Measurements from ENCODE around the gene SIL1.
"Not testable (repeated sequence)": the region's sequence is repeated elsewhere in the genome, so short reads cannot be mapped to it uniquely, and the experiment has no call there.

The SIL1 gene

DNA sequence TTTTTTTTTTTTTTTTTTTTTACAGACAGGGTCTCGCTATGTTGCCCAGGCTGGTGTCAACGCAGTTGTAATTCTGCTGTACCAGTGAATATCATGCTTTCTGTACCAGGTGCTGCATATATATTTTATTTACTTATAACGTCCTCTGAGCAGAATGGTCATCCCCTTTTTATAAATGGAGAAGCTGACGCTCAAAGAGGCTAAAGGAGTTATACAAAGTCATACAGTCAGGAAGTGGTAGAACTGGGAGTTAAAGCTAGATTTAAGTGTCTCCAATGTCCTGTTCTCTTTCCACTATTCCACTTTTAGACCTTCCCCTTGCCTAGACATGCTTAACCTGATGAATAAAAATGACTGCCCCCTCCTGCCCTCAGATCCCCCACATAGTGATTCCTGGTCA, 1.2 kb upstream of the SIL1 start:
- DNase-seq (ENCODE audit: low spot score) = no peak

DNA sequence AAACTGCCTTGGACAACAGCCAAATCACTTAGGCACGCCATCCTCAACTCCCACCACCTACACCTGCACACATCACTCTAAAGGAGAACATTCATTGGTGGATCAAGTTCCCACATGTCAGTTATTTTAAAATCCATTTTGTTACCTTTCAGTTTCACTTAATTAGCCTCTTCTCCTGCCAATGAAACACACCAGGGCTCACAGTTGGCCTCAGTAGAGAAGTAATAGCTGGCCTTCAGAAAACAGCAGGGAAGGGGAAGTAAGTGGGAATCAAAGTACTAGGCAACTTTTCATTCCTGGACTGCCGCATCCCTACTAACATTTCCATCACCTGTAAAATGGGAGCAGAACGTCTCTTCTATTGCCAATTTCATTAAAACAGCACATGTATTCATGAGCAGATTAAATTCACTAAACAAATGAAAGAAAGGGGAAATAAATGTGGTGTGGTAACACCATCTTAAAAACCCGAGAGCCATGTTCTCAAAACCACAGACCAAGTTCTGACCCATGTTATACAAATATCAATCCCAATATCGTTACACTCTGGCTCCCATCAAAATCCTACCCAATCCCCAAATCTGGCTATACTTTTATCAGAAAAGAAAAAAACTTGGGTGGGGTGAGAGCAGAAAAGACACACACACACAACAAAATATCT, 1.7 kb downstream of the SIL1 start:
- DNase-seq (ENCODE audit: low spot score) = no peak

DNA sequence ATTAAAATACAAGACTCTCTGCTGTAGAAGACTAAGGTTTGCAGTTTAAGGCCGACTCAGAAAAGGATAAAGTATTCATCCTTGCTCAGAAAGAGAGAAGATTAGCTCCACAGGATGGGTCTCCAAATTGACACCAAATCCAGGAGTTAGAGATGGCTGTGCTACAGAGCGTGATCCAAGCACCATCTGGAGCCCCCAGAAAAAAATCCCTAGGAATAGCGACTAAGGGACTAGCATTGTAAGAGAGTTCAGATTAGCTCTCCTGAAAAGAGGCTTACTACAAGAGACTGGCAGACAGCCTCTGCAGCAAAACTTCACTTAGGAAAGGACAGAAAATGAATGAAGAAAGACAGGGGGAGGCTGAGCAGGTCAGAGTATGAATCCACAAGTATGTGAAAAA, 3.7 kb downstream of the SIL1 start:
- DNase-seq (ENCODE audit: low spot score) = no peak

DNA sequence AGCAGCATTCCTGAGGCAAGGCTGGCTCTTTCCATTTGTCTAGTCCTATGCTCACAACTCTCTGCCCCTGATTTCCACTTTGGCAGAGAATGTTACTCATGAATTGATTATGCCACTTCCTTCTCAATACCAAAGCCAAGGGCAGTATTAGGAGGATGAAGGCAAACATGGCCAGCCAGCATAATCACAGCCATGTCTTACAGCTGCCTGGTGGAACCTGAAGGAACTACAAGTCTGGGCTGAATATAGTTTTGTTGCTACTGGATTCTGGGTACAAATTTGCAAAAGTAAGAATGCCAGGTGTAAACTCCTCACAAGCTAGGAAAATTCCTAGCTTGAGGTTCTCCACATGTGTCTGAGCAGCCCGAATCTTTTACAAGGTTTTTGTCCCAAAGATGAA, 4.2 kb downstream of the SIL1 start:
- DNase-seq (ENCODE audit: low spot score) = no peak

DNA sequence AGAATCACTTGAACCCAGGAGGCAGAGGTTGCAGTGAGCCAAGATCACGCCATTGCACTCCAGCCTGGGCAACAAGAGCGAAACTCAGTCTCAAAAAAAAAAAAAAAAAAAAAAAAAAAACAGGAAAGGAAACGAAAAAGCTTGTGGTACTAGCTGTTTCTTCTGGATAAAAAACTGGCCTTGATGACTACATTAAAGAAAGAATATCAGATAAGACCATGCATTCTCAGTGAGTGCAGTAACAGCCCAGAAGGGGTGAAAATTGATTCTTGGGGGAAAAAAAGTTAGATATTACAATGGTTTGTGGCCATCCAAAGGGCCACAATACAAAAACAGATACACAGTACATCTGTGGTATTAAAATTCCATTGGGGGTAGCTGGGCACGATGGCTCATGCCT, 5.3 kb downstream of the SIL1 start:
- DNase-seq (ENCODE audit: low spot score) = not testable (repeated sequence)

DNA sequence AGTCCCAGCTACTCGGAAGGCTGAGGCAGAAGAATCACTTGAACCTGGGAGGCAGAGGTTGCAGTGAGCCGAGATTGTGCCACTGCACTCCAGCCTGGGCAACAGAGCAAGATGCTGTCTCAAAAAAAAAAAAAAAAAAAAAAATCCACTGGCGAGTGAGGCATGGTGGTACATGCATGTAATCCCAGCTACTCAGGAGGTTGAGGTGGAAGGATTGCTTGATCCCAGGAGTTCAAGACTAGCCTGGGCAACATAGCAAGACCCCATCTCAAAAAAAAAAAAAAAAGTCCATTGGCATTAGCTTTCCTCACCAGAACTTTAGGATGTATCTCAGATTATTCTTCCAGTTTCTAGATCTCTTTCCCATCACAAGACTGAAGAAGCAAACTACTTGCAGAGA, 6.2 kb downstream of the SIL1 start:
- DNase-seq (ENCODE audit: low spot score) = not testable (repeated sequence)

DNA sequence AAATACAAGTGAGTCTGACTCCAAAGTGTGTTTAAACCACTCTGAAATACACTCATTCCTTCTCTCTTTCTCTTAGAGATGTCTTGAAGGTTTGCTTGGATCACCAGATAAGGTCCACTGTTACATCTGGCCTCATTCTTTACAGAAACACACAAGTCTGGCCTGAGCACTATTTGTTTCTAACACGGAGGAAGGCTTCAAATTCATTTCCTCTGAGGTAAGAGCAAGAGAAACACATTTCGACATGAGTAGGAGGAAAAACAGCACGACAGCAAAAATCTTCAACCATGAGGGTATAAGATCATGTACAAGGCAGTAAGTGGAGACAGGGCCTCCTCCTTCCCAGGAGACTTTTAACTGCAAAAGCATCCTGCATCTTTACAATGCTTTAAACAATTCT, 8.0 kb downstream of the SIL1 start:
- no peak for DNase-seq (ENCODE audit: low spot score)

DNA sequence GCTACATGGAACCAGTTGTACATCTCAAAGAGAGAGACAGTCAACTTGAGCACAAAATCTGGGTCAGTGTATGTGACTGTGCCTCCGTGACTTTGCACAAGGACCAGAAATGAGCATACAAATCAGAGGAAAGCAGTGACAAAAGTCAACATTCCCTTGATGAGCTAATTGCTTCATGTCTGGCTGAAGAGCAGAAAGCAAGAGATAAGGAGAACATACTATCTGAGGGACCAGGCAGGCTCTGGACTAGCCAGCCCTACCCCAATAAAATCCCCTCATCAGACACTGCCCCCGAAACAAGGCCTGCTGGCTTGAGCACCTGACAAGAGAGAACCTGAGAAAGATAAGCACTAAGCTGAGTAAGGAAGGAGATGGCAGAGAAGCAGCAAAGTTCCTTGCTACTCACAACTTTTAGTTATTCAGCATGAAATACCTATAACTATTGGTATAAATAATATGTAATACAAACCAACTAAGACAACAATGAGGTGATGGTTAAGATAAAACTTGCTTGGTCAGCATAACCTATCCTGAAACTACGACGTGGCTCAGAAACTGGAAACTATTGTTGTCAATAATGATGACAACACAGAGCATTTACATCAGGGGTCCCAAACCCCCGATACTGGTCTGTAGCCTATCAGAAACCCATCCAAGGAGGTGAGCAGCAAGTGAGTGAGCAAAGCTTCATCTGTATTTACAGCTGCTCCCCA, 9.5 kb downstream of the SIL1 start:
- DNase-seq (ENCODE audit: low spot score) = no peak

DNA sequence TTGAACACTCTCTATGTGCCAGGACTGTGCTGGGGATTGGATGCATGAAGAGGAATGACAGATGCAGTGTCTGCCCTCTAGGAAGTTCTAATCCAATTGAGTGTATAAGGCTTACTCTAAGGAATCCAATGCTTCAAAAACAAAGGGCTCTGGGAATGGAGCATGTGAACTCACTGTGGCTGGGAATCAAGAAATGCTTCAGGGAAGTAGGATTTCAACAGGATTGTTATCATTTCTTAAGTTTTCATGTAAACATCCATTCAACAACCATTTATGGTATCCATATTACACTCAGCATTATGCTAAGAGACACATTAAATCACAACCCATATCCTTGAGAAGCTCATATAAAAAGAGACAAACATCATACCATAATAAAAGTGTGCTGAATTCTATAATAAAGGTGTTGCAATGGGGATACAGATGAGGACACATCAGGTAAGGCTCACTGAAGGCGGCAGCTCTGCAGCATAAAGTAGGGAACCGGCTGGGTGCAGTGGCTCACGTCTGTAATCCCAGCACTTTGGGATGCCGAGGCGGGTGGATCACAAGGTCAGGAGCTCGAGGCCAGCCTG, 11.3 kb downstream of the SIL1 start:
- no peak for DNase-seq (ENCODE audit: low spot score)

DNA sequence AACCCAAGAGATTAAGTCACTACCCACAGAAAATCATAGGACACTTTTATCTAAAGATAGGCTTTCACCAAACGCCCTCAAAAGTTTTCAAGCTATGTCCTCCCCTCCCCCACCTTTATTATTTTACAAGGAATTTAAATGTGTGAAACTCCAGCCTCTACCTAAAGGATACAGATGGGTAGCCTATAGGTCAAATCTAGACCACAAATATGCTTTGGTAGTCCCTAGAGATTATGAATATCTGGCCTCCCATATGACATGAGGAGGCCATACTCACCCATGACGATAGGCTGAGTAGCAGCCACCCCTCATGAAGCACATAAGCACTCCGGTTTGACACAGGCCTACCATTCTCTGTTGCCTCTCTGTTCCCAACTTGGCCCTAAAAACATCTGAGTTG, 11.9 kb downstream of the SIL1 start:
- DNase-seq (ENCODE audit: low spot score) = no peak

DNA sequence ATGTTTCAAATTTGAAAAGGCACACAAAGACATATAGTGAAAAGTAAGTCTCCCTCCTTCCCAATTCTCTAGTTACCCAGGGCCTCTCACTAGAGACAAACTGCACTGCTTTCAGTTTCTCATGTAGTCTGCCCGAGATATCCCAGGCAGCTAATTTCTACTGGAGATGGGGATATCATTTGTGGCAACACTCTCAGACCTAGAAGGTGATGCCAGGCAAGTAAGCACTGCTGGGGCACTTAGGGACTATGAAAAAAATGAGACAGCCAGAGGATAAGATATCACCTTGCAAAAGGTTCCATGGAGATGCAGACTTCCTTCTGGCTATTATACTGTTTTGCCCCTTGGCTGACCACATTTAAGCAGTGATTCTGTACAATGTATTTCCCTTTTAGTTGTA, 12.6 kb downstream of the SIL1 start:
- DNase-seq (ENCODE audit: low spot score) = no peak

DNA sequence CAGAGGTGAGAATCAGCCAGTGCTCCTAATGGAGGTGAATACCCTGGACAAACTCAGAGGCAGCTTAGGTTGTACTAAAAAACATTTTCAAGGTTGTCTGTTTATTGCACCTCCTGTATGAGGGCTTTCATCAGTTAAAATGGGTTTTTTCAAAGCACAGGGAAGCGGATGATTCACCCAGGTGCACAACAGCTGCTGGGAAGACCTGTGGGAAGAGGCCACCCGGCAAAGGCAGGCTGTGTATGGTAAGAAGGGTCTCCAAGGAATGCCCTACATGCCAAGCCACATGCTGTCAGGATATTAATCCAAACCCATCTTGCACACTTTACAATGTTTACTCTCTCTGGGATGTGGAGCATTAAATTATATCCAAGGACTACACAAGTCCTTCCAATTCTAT, 14.7 kb downstream of the SIL1 start:
- DNase-seq (ENCODE audit: low spot score) = no peak

DNA sequence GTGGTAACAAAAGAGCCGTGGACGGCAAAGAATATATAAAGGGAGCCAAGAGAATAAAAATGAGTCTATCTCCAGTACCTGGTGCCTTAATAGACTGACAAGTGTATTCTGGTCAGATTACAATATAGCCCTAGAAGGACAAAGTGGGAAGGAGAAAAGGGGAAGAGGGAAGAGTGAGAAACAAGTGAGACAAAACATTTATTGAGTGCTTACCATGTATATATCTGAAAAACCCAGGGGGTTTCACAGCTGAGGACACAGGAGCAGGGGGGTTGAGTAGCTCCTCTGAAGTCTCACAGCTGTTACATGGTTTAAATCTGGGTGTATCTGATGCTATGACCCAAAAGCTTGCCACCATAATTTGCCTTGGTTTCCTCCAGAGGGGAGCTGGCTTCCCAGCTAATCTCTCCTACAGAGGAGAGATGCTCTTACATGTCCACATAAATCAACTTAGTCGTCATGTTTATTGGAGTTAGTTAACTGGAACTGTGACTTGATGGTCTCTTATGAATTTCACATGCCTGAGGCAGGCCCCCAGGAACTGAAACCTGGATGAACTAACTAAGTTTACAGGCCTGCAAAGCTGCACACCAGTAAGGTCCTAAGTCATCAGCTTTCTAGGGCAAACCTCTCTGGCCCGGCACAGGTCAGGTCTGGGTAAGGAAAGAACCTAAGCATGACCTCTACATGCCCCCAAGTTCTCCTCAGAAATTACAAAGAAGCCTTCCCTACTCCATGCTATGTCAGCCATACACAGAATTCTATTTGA, 15.5 kb downstream of the SIL1 start:
- no peak for DNase-seq (ENCODE audit: low spot score)

DNA sequence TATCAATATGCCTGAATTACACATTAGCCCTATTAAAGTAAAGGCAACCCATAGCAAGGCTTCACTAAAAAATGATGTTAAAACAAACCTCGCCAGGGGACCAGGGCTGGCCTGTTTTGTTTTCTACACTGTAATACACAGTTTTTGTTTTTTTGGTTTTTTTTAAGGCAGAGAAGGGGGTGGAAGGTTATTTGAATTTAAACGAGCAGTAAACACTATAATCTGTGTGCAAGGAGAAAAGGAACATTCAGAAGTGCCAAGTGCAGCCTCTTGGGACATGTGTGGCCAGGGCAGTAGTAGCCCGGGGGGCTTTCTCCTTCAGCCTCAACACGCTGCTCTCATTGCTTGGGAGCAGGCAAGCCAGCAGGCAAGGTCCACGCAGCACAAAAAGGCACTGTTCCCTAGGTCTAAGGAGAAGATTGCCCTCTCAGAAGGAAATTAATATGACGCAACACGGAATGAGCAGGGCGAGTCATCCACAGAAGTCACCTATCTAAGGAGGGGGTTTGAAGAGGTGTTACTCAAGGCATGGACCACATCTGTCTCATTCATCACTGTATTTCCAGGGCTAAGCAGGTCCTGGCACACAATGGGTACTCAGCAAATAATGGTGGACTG, 16.2 kb downstream of the SIL1 start:
- DNase-seq (ENCODE audit: low spot score) = no peak

DNA sequence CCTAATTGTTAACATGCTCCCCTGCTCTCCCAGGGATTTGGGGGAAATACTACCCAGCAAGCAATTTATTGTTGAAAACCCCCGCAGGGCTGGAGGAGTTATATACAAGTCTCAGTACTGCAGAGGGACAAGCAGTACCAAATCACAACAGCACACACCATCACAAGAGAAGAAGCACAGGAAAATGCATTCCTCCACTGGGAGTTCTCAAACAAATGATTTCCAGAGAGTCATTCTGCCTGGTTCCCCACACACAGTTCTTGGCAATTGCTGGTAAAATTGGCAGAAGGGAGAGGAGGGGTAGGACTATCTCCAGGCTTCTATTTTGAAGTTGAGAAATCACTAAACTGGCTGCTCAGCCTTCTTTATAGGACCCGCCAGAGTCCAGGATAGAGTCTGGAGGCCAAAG, 16.8 kb downstream of the SIL1 start:
- no peak for DNase-seq (ENCODE audit: low spot score)

DNA sequence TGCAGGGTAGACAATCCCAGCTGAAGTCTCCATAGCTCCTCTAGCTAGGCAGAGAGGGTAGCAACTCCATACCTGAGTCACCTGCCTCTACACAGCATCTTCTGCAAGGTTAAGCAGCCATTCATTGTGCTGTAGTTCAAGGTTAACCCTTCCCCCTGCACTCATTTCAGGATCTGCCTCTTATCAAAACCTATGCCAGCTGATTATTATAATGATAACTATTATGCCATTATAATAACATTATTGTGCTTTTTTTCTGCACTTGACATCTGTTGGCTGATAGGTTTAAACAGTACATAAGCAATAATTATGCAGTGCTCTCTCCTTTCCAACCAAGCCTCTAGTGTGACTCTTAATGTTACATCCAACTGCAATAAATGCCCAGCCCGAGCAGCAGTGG, 17.3 kb downstream of the SIL1 start:
- DNase-seq (ENCODE audit: low spot score) = no peak

DNA sequence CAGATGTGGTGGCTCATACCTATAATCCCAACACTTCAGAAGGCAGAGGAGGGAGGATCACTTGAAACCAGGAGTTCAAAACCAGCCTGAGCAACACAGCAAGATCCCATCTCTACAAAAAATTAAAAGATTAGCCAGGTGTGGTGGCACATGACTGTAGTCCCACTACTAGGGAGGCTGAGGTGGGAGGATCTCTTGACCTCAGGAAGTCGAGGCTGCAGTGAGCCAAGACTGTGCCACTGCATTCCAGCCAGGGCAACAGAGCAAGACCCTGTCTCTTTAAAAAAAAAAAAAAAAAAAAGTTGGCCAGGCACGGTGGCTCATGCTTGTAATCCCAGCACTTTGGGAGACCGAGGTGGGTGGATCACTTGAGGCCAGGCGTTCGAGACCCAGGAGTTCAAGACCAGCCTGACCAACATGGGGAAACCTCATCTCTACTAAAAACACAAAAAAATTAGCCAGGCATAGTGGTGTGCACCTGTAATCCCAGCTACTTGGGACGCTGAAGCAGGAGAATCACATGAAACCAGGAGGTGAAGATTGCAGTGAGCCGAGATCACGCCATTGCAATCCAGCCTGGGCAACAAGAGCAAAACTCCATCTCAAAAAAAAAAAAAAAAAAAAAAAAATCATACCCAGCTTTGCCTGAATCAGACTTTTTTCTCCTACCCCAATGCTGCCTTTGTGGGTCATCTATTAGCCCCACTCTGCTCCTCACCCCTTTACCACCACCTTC, 18.2 kb downstream of the SIL1 start:
- not testable (repeated sequence) for DNase-seq (ENCODE audit: low spot score)

DNA sequence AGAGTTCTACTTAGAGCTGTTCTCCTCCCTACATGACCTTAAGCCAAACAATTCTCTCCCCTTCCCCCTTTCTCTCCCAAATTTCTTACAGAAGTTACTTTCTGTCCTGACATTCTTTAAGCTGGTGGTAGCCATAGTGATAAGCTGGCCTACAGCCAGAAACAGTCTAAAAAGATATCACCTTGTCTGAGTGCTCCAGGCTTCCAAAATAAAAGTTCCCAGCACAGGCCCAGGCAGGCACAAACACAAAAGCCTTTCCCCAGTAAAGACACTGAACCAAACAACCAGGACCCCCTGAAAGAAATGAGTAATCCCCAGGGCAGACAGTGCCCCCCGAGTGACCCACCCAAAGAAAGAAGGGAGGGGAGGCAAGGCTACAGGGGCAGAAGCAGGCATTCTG, 19.2 kb downstream of the SIL1 start:
- DNase-seq (ENCODE audit: low spot score) = no peak

DNA sequence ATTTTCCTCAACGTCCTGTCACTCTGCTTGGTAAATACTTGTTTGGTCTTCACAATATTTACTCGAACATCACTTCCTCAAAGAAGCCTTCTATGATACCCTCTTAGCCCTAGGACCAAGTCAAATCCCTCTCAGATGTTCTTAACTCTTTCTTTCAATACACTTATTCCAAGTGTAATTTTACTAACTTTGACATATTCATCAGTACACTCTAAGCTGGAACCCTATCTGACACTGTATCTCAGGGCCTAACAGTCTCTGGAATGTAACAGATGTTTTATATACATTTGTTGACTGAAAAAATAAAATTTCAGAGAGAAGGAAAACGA, 19.6 kb downstream of the SIL1 start:
- DNase-seq (ENCODE audit: low spot score) = no peak

DNA sequence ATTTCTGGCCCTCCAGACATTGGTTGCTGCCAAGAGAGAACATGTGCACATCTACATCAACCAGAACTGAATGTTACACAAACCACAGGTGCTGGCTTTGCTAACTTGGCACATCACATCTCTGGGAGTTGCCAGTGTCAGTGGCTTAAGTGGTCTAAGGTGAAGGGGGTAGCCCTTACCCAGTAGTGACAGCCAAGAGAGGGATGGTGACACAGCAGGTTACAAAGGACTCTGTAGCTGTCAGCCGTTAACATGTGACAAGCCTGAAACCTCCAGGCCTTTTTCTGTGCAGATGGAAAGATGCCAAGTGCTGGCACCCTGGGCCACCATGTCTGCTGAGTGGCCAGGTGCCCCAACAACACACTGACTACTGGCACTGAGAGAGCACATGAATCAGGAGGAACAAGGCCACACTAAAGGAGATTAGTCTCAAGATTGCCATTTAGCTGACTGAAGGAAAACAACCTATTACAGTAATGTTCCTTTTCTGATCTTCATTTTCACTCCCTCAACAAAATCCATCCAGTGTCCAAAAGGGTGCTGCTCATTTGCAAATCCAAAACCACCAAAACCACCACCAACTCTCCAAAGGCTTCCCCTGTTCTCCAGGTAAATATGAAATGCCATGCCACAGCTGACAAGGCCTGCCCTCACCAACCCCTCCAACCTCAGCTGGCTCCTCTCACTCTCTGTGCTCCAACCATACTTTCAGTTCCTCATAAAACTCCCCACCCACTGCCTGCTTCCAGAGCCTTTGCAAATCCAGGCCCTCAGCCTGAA, 20.2 kb downstream of the SIL1 start:
- no peak for DNase-seq (ENCODE audit: low spot score)

DNA sequence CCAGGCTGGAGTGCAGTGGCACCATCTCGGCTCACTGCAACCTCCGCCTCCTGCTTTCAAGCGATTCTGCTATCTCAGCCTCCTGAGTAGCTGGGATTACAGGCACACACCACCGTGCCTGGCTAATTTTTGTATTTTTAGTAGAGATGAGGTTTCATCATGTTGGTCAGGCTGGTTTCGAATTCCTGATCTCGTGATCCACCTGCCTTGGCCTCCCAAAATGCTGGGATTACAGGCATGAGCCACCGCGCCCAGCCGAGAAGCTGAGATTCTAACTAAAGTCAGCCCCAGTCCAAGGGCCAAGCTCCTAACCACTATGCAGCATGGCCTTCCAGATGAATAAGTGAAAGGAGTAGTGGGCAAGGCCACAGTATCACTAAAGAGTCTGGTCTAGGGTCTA, 20.9 kb downstream of the SIL1 start:
- DNase-seq (ENCODE audit: low spot score) = not testable (repeated sequence)

Data from kidney capillary endothelial cell (primary cell).